ENCODE results near the gene TNFAIP3. TPM values are rescaled to one million over a fixed set of nuclear protein-coding genes. Genes with fewer than 3 reads are reported as not detected.
A peak's percentile ranks its signal among the peaks of the same experiment; 100 is the strongest.

The TNFAIP3 gene
- total RNA-seq, 1 donor from 2014 or later = 4.6 TPM

GRCh38 chr6:137860394-137861005 is 6.6 kb upstream of the TNFAIP3 start:
- ATAC-seq (ENCODE audit: poor library complexity) (no peak), DNase-seq (no peak)
- intact Hi-C loops (cut with DNase I) = no loop called here

- intact Hi-C loops (cut with DNase I) = no loop called here
- ATAC-seq (ENCODE audit: poor library complexity) (no peak), DNase-seq (no peak)
Observed at GRCh38 chr6:137861550-137862337, 5.3 kb upstream of the TNFAIP3 start.

GRCh38 chr6:137862419-137863090 is 4.5 kb upstream of the TNFAIP3 start:
- DNase-seq = no peak

GRCh38 chr6:137863091-137863797 is 3.8 kb upstream of the TNFAIP3 start:
- DNase-seq (no peak), ATAC-seq (ENCODE audit: poor library complexity) (peak; percentile 4)
- intact Hi-C loops (cut with DNase I) = no loop called here

More at GRCh38 chr6:137862419-137863090, 4.5 kb upstream of the TNFAIP3 start:
- ATAC-seq (ENCODE audit: poor library complexity) = no peak
- intact Hi-C loops (cut with DNase I) = no loop called here

GRCh38 chr6:137864812-137865508 is 2.1 kb upstream of the TNFAIP3 start:
- DNase-seq (no peak), ATAC-seq (ENCODE audit: poor library complexity) (no peak)
- intact Hi-C loops (cut with DNase I) = no loop called here

GRCh38 chr6:137866200-137866913 is 702 bp upstream of the TNFAIP3 start:
- DNase-seq (no peak), ATAC-seq (ENCODE audit: poor library complexity) (peak; percentile 17)
- intact Hi-C loops (cut with DNase I) = loop anchor here (2.0 kb wide), 1 partner anchor 158 kb away; no protein-coding TSS in a partner anchor

- ATAC-seq (ENCODE audit: poor library complexity) (peak; percentile 30), DNase-seq (peak; percentile 52)
- intact Hi-C loops (cut with DNase I) = loop anchor here (2.0 kb wide), 1 partner anchor 159 kb away; no protein-coding TSS in a partner anchor
Observed at GRCh38 chr6:137867685-137868509, 838 bp downstream of the TNFAIP3 start.

GRCh38 chr6:137868721-137869548 is 1.9 kb downstream of the TNFAIP3 start:
- intact Hi-C loops (cut with DNase I) = no loop called here
- ATAC-seq (ENCODE audit: poor library complexity) = no peak

GRCh38 chr6:137869549-137870307 is 2.7 kb downstream of the TNFAIP3 start:
- ATAC-seq (ENCODE audit: poor library complexity) = no peak
- DNase-seq = no peak
- intact Hi-C loops (cut with DNase I) = no loop called here

More at GRCh38 chr6:137868721-137869548, 1.9 kb downstream of the TNFAIP3 start:
- DNase-seq = no peak

- ATAC-seq (ENCODE audit: poor library complexity) (no peak), DNase-seq (no peak)
- intact Hi-C loops (cut with DNase I) = no loop called here
Observed at GRCh38 chr6:137870308-137870644, 3.2 kb downstream of the TNFAIP3 start.

GRCh38 chr6:137870744-137871247 is 3.7 kb downstream of the TNFAIP3 start:
- ATAC-seq (ENCODE audit: poor library complexity) (no peak), DNase-seq (no peak)
- intact Hi-C loops (cut with DNase I) = no loop called here

- intact Hi-C loops (cut with DNase I) = no loop called here
- DNase-seq (no peak), ATAC-seq (ENCODE audit: poor library complexity) (no peak)
Observed at GRCh38 chr6:137871291-137871690, 4.2 kb downstream of the TNFAIP3 start.

GRCh38 chr6:137871831-137872454 is 4.9 kb downstream of the TNFAIP3 start:
- intact Hi-C loops (cut with DNase I) = no loop called here
- ATAC-seq (ENCODE audit: poor library complexity) (no peak), DNase-seq (no peak)

- intact Hi-C loops (cut with DNase I) = no loop called here
- no peak for ATAC-seq (ENCODE audit: poor library complexity)
Observed at GRCh38 chr6:137872581-137873115, 5.6 kb downstream of the TNFAIP3 start.

More at GRCh38 chr6:137872581-137873115, 5.6 kb downstream of the TNFAIP3 start:
- no peak for DNase-seq
